HuH-7.5 (cell line): ENCODE results near the gene NTRK3.

Experiments used
- DNase-seq: peaks from one replicate; pipeline ENCODE4 v3.0.0; 2011; ENCODE audit warnings: low spot score

NTRK3 gene

DNA sequence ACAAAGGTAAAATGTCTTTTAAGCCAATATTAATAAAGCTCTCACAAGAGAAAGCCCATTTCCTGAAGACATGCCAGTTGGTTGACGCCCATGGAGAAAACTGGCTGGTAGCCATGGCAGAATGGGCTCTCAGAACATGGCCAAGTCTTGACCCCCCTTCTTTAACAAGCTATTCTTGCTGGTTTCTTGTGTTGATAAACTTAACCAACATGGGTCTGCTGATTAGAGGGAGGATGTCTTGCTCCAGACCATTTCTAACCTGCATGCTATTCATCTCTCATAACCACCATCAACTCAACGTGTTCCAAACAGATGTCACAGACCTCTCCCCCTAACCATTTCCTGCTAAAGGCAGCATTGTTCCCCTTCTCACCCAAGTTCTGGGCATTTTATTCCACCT, 25.7 kb downstream of the NTRK3 start:
- no peak for DNase-seq

DNA sequence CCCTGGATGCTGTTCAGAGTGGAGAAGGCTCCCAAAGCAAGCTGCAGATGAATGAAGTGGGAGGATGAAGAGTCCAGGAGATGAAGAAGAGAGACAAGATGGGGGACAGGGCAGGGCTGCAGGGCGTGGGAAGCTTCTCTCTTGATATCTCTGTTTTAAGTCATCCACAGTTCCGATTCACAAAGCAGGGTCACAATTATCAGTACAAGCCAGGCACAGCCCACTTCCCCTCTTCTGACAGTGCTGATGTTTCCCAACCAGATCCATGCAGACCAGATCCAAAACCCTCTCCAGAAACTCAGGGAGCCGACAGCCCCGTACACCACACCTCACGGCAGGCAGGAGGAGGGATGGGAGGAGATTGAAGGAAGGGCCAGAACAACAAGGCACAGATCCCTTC, 31.1 kb downstream of the NTRK3 start:
- no peak for DNase-seq

DNA sequence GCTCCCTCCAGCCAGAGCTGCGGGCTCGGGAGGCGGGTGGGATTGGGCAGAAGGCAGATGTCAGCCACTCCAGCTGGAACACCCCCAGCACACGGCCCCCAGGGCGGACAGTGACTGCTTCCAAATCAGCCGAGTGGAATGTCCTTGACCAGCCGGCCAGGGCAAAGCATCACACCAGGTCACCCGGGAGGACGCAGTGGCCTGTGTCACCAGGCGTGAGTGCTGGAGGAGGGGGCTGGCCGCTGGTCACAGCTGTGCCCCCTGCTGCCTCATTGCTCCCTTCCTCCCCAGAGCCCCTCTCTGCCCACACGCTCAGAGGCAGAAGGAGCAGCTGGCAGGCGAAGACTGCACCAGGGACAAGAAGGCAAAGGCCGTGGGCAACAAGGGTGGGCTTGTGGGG, 33.5 kb downstream of the NTRK3 start:
- no peak for DNase-seq

DNA sequence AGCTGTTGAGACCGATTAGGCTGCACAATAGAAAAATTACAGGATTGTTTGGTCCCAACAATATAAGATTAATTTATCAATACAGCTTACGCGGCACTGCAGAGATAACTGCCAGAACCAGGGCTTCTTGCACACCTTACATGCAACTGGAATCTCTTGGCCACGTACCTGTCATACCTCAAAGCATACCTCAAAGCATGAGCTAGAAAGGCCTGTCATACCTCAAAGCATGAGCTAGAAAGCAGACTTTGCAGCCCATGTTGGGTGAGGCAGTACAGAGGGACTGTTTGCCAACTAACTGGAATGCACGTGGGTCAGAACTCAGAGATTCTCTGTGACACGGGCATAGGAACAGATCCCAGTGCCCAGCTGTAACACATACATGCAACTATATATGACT, 34.7 kb downstream of the NTRK3 start:
- DNase-seq = no peak

DNA sequence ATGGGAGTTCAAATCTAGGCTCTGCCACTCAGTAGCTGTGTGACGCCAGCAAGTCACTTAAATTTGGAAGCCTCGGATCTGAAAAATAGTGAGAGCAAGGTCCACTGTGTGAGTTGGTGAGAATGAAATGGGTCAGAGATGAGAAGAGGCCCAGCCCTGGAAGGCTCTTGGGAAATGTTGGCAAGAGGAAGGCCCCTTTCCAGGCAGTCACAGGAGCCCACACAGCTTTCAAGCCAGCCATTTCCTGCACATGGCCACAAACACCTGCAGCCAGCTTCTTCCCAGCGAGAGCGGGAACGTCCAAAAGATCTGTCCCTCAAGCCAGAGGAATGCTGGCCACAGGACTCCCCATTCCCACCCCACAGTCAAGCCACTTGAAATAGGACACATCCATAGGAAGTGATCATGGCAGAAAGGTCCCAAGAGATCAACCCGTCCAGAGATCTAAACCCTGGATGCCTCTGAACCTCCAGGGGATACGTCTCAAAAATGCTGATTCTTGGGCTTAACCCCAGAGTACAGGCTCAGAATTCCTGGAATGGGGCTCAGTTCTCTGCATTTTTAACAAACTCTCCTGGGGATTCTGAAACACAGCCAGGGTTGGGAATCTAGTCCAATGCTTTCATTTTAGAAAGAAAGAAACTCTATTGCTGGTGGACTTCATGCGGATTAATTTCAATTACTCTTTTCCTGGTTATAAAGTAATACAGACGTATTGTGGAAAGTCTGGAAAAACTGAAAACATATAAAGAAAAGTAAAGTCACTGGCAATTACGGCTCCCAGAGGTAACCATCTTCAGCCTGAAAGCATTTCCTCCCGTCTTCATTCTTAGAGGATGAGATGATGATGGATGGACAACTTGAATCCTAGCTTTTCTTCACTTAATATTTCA, 35.9 kb downstream of the NTRK3 start:
- DNase-seq = no peak

DNA sequence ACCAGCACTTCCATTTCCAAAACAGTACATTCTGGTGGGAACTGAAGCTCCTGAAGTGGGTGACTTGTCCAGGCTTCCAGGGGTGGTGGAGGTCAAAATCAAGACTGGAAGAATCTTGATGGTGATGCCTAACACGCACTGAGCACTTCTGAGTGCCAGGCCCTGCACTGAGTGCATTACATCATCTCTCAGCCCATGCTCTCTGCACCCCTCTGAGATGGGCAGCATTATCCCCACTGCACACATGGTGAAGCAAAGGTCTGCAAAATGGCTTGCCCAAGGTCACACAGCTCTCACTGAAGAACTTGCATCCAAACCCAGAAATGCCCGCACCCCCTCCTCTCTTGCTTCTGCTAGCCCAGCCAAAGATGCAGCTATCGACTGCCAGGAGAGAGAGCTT, 36.9 kb downstream of the NTRK3 start:
- DNase-seq = no peak

DNA sequence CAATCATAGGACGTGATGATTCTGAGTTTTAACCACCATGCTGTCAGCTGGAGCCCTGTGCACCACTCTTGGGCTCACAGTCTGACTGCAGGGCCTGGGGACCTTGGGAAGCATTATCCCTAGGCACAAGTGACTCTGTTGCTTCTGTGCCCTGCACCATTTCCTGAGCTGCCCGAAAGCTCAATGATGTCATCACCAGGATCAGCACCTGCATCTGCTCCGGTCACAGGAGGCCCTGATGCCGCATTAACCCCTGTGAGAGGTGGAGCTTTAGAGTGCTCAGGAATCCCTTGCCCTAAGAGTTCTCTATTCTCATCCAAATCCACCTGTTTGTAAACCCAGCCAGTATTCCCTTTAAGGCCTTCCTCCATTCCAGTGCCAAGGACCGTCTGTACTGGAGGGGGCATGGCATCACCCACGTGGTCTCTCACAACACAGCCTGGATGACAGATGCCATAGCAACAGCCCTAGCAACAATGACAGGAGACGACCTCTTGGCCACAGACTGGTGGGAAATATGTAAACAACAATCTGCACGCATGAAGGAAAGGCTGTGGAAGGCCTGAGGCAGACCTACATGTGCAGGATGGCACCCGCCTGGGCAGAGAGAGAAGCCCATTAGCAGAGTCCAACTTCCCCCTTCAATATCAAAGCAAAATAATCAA, 37.9 kb downstream of the NTRK3 start:
- DNase-seq = no peak

DNA sequence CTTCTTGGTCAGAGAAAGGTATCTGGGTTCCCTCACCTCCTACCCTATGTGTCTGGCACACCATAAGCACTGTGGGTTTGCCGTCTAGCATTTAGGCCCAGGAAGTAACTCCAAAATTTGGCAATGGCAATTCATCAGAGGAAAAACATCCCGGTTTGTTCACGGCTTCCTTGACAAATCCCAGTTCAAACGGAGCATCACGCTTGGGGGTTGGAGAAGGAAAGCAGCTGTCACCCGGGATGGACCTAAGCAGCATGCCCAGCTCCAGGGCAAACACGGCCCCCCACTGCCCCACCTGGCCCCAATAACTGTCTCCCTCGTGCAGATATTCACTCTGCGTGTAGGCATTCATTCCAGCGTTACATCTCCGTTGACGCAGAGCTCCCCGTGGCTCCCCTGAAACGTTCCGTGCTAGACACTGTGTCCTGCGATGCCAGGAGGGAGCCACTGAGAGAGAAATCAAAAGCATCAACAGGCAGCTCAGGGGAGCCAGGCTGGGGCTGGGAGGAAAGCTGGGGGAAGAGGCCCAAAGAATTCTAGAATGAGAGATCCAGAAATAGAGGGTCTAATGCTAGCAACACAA, 41.4 kb downstream of the NTRK3 start:
- DNase-seq = no peak

DNA sequence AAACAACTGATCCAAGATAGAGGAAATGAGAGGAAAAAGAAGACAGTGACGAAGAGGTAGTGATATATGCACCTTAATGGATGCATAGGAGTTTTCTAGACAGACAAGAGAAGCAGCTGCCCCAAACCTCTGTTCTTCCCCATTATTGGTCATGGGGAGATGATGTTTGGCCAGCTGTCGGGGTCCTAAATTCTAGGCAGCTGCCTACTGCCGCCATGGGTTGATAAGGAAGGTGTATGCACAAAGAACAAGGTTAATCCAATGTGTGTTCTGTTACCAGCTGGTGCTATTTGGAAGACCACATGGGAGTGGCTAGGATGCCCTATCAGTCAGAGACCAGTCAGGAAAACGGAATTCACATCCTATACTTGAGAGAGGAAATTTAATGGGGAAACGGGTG, 47.4 kb downstream of the NTRK3 start:
- DNase-seq = no peak

DNA sequence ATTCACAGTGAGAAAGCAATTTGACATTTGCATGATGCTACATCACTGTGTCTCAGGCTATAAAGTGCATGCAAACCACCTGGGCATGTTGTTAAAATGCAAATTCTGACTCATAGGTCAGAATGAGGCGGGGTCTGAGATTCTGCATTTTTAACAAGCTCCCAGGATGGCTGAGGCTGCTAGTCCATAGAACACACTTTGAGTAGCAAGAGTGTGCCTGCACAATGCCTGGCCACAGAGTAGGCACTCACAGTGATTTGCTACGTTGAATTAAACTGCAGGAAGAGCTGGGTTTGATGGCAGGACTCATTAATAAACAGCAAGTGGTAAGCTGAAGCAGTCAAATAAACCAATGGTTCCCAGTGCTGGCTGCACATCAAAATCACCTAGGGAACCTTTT, 48.1 kb downstream of the NTRK3 start:
- no peak for DNase-seq

DNA sequence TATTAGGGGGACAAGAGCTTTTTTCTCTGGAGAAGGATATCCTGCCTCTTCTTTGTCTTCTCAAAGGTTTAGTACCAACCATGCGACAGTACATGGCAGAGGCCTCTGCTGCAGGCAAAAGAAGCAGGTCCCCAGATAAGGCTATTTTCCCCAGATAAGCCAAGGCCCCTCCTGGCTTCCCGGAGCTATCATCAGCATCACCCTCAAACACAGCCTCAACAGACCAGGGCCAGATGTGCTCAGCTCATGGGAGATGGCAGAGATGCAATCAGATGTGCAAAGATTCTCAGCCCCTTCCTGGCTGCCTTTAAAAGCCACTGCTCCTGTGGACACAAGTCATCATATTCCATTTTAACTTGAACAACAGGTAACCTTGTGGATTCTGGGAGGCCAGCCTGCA, 49.0 kb downstream of the NTRK3 start:
- DNase-seq = no peak

DNA sequence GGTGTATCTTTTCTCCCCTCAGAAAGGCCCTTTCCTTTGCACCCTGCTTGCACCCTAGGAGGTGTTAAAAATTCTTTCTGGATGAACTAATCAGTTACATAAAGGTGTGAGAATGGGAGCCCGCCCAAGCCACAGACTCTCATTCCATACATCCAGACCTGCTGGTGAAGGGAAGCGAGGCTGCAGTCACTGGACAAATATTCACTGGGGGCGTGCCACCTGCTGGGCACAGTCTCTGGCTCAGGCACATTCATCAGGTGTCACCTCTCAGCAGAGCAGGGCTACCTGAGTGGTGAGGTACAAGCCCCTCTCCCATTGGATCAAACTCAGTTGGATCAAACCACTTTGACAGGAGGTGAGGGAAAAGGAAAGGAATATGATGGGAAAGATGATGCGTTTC, 52.0 kb downstream of the NTRK3 start:
- no peak for DNase-seq

DNA sequence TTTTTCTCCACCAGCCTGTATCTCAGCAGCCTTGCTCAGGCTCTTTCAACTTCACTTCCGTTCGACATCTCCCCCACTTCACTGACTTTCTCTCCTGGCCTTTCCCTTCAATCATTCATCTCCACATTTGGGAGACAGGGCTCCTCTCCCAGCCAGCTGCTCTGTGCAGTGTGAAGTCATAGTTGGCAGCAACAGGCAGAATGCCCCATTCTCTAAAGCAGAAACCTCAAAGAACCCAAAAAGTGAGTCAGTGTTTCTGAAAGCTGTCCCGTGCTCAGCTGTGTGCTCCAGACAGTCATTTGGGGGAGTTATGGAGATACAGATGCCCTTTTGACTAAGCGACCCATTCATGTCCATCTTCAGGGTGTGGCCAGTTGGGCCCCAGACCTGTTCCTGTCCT, 54.3 kb downstream of the NTRK3 start:
- DNase-seq = no peak

DNA sequence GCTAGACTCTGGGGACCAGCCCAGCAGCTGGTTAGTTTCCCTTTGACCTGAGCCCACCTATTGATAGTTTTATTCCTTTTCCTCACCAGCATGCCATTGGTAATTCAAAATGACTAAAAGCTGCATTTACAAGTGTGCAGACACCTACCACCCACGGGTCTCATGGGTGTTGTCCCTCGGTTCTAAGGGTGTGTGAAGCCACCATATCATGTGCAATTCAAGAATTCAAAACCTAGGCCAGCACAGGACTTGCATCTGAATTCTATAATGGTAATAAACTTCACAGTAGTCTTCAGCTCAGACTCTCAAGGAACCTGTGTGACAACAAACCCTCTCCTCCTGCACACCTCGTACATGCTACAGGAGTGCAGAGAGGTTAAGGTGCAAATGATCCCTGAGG, 55.3 kb downstream of the NTRK3 start:
- no peak for DNase-seq

DNA sequence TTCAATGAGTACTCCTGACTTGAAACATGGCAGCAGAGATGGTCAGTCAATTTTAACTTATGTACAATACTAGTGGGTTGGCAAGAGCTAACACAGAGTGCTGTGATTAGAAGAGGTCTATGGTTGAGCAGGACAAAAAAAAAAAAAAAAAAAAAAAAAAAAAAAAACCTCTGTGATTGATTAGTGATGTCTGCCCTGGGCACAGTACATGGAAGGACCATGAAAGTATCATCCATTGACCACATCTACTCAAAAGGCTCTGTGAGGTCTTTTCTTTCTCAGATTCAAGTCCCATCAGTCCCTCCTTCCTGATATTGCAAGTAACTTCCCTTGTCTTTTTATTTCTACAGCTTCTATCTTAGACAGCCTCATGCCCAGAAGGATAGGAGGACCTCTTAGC, 59.6 kb downstream of the NTRK3 start:
- DNase-seq = no peak

DNA sequence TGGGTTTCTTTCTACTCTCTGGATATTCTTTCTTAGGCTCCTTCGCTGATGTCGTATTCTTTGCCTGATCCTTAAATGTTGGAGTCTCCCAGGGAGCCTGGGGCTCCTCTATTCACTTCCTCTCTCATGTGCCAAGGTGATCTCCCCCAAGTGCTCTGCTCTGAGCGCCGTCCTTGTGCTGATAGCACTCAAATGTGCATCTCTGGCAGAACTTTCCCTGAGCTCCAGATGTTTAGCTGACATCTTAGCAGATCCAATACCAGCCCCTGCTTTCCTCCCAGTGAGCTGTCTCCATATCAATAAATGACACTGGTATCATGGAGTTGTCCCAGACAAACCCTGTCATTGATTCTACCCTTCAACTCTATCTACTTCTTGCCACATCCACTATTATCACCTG, 62.4 kb downstream of the NTRK3 start:
- DNase-seq = no peak

DNA sequence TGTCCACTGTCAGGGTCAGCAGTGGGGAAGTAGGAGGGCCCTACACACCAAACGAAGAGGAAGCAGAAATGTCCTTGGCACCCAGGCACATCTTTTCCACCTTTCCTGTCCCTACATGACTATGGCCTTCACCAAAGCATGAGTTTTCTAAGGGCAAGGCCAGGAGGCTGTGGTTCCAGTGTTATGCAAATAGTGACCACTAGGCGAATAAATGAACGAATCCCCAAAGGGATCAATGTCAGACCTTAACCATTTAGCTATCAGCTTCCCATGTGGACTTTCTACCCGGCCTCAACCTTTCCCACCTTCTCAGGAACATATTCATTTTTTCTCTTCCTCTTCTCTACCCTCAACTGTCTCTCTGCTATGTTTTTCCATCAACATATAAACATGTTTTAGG, 63.1 kb downstream of the NTRK3 start:
- peak; percentile 25 for DNase-seq

DNA sequence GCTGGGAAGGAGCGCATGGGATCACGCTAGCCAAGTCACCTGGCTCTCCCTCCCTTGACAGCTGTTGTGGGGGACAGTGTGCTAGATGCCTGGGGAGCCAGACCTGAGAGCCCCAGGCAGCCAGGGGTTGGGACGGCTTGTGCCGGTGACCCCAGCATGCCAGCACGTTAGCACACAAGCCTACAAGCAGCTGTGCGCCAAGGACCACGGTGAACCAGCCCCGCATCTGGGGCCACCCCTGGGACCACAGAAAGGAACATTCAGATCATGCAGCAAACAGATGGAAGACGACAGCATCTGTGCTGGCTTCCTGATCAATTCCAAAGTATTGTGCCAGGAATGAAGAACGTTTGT, 64.8 kb downstream of the NTRK3 start:
- DNase-seq = no peak

DNA sequence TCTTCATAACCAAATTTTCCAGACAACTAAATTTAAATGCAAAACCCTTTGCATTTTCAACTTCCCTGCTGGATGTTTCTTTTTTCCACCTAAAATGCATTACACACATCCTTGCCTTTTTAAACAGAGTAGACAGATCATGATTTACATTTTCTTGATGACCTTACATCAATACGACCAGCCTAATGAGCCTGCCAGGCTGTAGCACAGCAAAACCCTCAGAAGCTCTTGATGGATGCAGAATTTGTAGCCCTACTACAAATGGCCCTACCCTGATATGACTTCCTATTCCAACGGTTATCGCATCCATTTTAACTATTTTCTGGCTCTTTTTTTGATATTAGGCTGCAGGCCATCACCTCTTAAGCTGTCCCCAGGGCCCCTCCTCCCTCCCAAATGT, 66.3 kb downstream of the NTRK3 start:
- no peak for DNase-seq

DNA sequence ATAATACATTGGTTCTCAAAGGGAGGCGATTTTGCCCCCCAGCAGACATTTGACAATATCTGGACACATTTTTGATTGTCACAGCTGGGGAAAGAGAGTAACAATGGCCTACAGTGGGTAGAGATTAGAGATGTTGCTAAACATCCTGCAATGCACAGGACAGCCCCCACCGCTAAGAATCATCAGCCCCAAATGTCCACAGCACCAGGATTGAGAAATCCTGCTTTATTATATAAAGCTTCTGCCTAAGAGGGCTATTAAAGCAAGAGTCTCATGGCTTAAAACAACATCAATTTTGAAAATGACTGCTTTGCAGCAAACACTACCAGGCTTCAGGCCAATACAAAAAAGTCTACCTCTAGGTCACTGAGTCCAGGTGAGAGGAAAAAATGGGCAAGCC, 68.2 kb downstream of the NTRK3 start:
- no peak for DNase-seq

DNA sequence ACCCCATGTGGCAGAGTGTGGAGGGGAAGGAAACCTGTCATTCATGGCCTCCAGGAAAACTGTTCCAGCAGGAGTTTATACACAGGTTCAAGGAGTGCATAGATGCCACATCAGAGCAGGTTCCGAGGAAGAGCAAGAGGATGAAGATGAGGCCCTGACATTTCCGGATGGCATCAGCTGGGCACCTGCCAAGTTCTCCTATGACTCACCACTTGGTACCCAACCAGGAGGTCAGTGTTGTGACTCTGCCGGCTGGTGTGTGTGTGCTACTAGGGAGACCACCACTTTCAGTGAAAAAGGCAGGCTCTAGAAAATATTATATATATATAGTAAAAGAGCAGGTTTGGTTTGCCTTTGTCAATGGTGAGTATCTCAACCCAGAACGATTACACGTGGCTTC, 69.3 kb downstream of the NTRK3 start:
- no peak for DNase-seq

DNA sequence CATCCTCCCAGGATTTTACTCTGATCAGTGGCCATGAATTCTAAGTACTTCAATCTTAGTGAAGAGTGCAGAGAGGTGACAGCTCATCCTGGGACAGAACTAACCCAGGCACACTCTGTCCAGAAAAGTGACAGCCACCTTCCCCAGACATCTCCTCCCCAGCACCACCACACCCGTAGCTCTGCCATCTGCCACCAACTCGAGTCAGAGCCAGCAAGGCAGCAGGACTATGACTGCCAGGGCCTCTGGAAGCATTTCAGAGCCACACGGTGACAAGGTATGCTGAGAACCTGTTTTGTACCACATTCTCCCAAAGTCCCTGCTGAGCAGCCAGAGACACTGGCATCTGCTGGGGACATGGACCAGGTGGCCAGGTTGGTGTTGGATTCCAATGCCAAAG, 71.0 kb downstream of the NTRK3 start:
- no peak for DNase-seq

DNA sequence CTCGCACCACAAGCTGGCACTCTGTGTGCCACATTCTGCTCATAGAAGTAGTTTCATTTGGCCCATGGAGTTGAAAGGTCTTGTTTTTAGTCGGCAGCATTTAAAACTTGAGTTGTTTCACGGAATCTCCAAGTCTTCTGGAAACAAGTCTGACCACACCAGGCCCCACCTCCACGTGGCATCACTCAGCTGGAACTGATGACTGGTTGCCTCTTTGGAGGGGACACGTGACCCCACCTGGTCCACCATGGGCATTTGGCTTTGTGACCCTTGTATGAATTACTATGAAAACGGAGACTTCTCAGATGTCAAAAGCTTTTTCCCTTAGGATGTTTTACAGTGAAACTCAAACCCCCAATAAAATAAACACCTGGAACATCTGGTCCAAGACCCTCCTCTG, 74.9 kb downstream of the NTRK3 start:
- no peak for DNase-seq

DNA sequence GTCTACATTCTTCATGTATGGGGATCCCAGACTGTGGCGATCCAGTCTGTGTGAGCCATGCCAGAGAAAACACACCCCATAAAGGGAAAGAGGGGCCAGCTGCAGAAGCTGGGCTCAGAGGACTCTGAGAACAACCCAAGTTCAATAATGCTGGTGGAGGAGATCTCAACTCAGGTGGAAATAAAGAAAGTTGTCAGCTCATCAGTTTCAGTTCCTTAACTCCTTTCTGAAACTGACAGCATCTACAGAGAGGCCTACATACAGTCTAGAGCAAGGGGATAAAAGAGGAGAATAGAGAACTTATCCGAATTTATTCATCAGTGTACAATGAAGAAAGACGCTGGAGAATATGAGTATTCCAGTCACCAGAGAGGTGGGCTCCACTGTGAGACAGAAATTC, 77.0 kb downstream of the NTRK3 start:
- DNase-seq = no peak
